Pancreas (tissue), 10 donors: ENCODE data around the gene ZNF768. TPM values are rescaled to one million over a fixed set of nuclear protein-coding genes. Genes with fewer than 3 reads are reported as not detected.
A peak's percentile ranks its signal among the peaks of the same experiment; 100 is the strongest.

Source experiments
- ATAC-seq, 4 donors: fragments of 200-7000 bp; cut with Tn5 transposase; one replicate each; pipeline versions ENCODE4 v1.8.0 to v1.9.1; 2020; ENCODE audit warnings: mild to moderate bottlenecking in 4 of 4, moderate library complexity in 4 of 4
- DNase-seq, 6 donors: peaks; one replicate each; pipeline ENCODE4 v3.0.0-alpha.2; 2020
- FAIRE-seq: peaks from 2 replicates; lab custom pipeline; 2012; peaks lifted over from hg19 to GRCh38; lab: Jason Lieb, UNC
- H3K27ac ChIP-seq, 4 donors: fragments of 200-600 bp; sonication (generic); 1 replicate in 3 of 4; 2 replicates in 1 of 4; pipeline versions ENCODE4 v1.5.0 to v1.8.0; 2020
- H3K27me3 ChIP-seq, 4 donors: fragments of 200-600 bp; one replicate each; pipeline ENCODE4 v1.8.0; 2021
- H3K36me3 ChIP-seq, 3 donors: fragments of 200-600 bp; sonication (generic) in 1 of 3; one replicate each; pipeline versions ENCODE4 v1.5.0 to v1.8.0; 2020 to 2021
- H3K4me1 ChIP-seq, 3 donors: fragments of 200-600 bp; one replicate each; pipeline ENCODE4 v1.8.0; 2021
- H3K4me3 ChIP-seq, 4 donors: fragments of 200-600 bp; sonication (generic) in 2 of 4; one replicate each; pipeline versions ENCODE4 v1.5.0 to v1.8.0; 2020 to 2021
- H3K9me3 ChIP-seq, 4 donors: fragments of 200-600 bp; one replicate each; pipeline ENCODE4 v1.8.0; 2021
- CTCF ChIP-seq, 4 donors: fragments of 200-600 bp; sonication (generic) in 3 of 4; IDR thresholded peaks; one replicate each; pipeline versions ENCODE4 v1.5.0 to v1.8.0; 2021; ENCODE audit warnings: antibody characterized with exemption in 4 of 4
- WGBS, 2 donors: extraction: QIAGEN DNeasy Blood & Tissue Kit; methylation state at CpG; one replicate each; pipeline ENCODE4 v1.1.7; 2013; 5-methylcytosine and 5-hydroxymethylcytosine counted together
- intact Hi-C, 3 donors: fragments of 100-400 bp; cut with DNase I; formaldehyde crosslinking; loops; one replicate each; pipeline versions ENCODE4 v1.11.1 to v1.14.2; 2022
- polyA plus RNA-seq, 2 donors: library from polyadenylated mRNA; stranded (reverse); fragments of 200-250 nt; gene quantifications; one replicate each; pipeline ENCODE4 v1.2.3, GENCODE V29; 2013
- total RNA-seq, 6 donors: library from RNA; stranded (reverse); fragmentation: NEBNext Ultra II Directional in 4 of 6; extraction: Animal tissue kit (Norgen Biotek cat#: 25700) in 4 of 6; gene quantifications; one replicate each; pipeline versions ENCODE4 v1.2.1 to v1.2.4, GENCODE V29; 2021 to 2023
- donor health status: healthy with polysubstance abuse.
- donor health status: DM: no; HTN: no; CAD: no; lungs with moderate emphysema.
- donor health status: DM: no; HTN: no; CAD: no.
- donor health status: control.
- donor health status: control.
- donor health status: Bipolar disorder and iron deficiency.
- donor health status: DM: yes; HTN: yes; CAD: no.
- donor health status: DM: no; HTN: no; CAD: no.
- donor health status: DM: no; HTN: no; CAD: no.
- donor health status: DM: yes; HTN: yes; CAD: no.

The ZNF768 gene
- total and polyA plus RNA-seq, 8 donors, result 11.7 to 31.4 (median 15.4) TPM

GRCh38 chr16:30535777-30536190 lies 9.4 kb upstream of the ZNF768 start:
- no peak for FAIRE-seq
- intact Hi-C loops, result no loop called here
- whole genome bisulfite sequencing, 2 donors, result 24 to 28% methylated on average over 12 of the region's 12 CpGs

GRCh38 chr16:30535106-30535776 lies 8.9 kb upstream of the ZNF768 start:
- peak overlapping the region; percentile 91 to 95 (median 95) for H3K27ac ChIP-seq
- H3K9me3 ChIP-seq, result no peaks in the 10 kb centered on the region
- peaks cover 0 to 7% (median 0%) of the 10 kb centered on the region in 3 donors for H3K36me3 ChIP-seq
- ATAC-seq (peak; percentile 5 to 21 (median 8)), FAIRE-seq (no peak), DNase-seq (no peak)
- H3K27me3 ChIP-seq, result no peaks in the 10 kb centered on the region
- intact Hi-C loops, result no loop called here
- H3K4me1 ChIP-seq, result peaks cover 7 to 9% (median 8%) of the 10 kb centered on the region in 3 donors
- TF ChIP-seq CTCF (IDR thresholded peaks at IDR 0.05), result no peak
- peak overlapping the region; percentile 53 to 79 (median 69) for H3K4me3 ChIP-seq
- 3 to 9% methylated on average over 18 of the region's 18 CpGs for WGBS, 2 donors

More at GRCh38 chr16:30535777-30536190, 9.4 kb upstream of the ZNF768 start:
- H3K36me3 ChIP-seq, result peaks cover 0 to 7% (median 0%) of the 10 kb centered on the region in 3 donors
- peak; percentile 25 to 39 (median 30) for TF ChIP-seq CTCF (IDR thresholded peaks at IDR 0.05)
- peak; percentile 63 to 87 (median 78) for ATAC-seq
- H3K27me3 ChIP-seq, result no peaks in the 10 kb centered on the region
- H3K9me3 ChIP-seq, result no peaks in the 10 kb centered on the region
- peak overlapping the region; percentile 91 to 95 (median 95) for H3K27ac ChIP-seq
- peak overlapping the region in 3 of 4 donors; percentile 53 to 79 (median 74) for H3K4me3 ChIP-seq
- DNase-seq, result peak; percentile 65 to 91 (median 78)
- H3K4me1 ChIP-seq, result peaks cover 7 to 10% (median 8%) of the 10 kb centered on the region in 3 donors

- TF ChIP-seq CTCF (IDR thresholded peaks at IDR 0.05), result no peak
- WGBS, 2 donors, result 0 to 1% methylated on average over 63 to 70 of the region's 70 CpGs
- no peak for FAIRE-seq
- Histone ChIP-seq H3K36me3 (peaks cover 0 to 7% (median 0%) of the 10 kb centered on the region in 3 donors), H3K27me3 (no peaks in the 10 kb centered on the region), H3K9me3 (no peaks in the 10 kb centered on the region), H3K4me3 (peak within 1 kb of the TSS; percentile 53 to 79 (median 69)), H3K27ac (peak within 1 kb of the TSS; percentile 91 to 95 (median 95)), H3K4me1 (peaks cover 7 to 9% (median 8%) of the 10 kb centered on the region in 3 donors)
- peak; percentile 90 to 95 (median 92) for ATAC-seq
- DNase-seq, result peak; percentile 91 to 97 (median 94)
- intact Hi-C loops, result no loop called here
Measured at GRCh38 chr16:30534368-30535105, 8.2 kb upstream of the ZNF768 start, which contains the start of gene ZNF747. ZNF747 (minus strand) TSS chr16:30534858; CDS start chr16:30534679, 179 bp downstream.

GRCh38 chr16:30533748-30534367 lies 7.5 kb upstream of the ZNF768 start:
- no peak for DNase-seq
- Histone ChIP-seq H3K36me3 (peaks cover 0 to 7% (median 0%) of the 10 kb centered on the region in 3 donors), H3K4me3 (peak overlapping the region; percentile 53 to 79 (median 69)), H3K9me3 (no peaks in the 10 kb centered on the region), H3K27ac (peak overlapping the region; percentile 91 to 95 (median 95)), H3K27me3 (no peaks in the 10 kb centered on the region), H3K4me1 (peaks cover 7 to 9% (median 8%) of the 10 kb centered on the region in 3 donors)
- FAIRE-seq, result no peak
- ATAC-seq, result peak; percentile 0 to 12 (median 5)
- TF ChIP-seq CTCF (IDR thresholded peaks at IDR 0.05), result no peak
- intact Hi-C loops, result no loop called here
- WGBS, 2 donors, result 6 to 9% methylated on average over 26 to 29 of the region's 29 CpGs
